Nephron (organoid): ENCODE measurements around the gene TMEM270.
A peak's percentile ranks its signal among the peaks of the same experiment; 100 is the strongest.

ENCODE experiments used
- H3K27ac Mint-ChIP-seq, 3 experiments: 2 replicates each; pipeline ENCODE4 v1.8.0; 2020; ENCODE audit warnings: mixed read lengths in 3 of 3, mild to moderate bottlenecking in 2 of 3, moderate library complexity in 1 of 3
- H3K27me3 Mint-ChIP-seq: 2 replicates; pipeline ENCODE4 v1.8.0; 2021; ENCODE audit warnings: low read depth, mild to moderate bottlenecking, moderate library complexity, mixed read lengths
- H3K36me3 Mint-ChIP-seq: 2 replicates; pipeline ENCODE4 v1.8.0; 2020; ENCODE audit warnings: low read depth, mixed read lengths
- H3K4me1 Mint-ChIP-seq: 2 replicates; pipeline ENCODE4 v1.8.0; 2020; ENCODE audit warnings: mixed read lengths
- H3K4me3 Mint-ChIP-seq, 3 experiments: 2 replicates each; pipeline ENCODE4 v1.8.0; 2020; ENCODE audit warnings: mild to moderate bottlenecking in 3 of 3, mixed read lengths in 3 of 3, moderate library complexity in 2 of 3
- H3K9me3 Mint-ChIP-seq: 2 replicates; pipeline ENCODE4 v1.8.0; 2020; ENCODE audit warnings: mixed read lengths
- TF ChIP-seq, protein P1 (sequence below), 3 experiments: fragments of 200-600 bp; sonication (generic); IDR thresholded peaks; one replicate each; pipeline ENCODE4 v1.5.0; 2021; ENCODE audit warnings: antibody characterized with exemption in 3 of 3; ENCODE audit not compliant: unreplicated experiment in 3 of 3

TMEM270 gene

GRCh38 chr7:73838642-73839041 is 22.3 kb upstream of the TMEM270 start:
- H3K36me3 Mint-ChIP-seq: no peaks in the 10 kb centered on the region
- H3K27ac Mint-ChIP-seq: peak overlapping the region in 1 of 3 experiments; percentile 33
- TF ChIP-seq, protein P1, sequence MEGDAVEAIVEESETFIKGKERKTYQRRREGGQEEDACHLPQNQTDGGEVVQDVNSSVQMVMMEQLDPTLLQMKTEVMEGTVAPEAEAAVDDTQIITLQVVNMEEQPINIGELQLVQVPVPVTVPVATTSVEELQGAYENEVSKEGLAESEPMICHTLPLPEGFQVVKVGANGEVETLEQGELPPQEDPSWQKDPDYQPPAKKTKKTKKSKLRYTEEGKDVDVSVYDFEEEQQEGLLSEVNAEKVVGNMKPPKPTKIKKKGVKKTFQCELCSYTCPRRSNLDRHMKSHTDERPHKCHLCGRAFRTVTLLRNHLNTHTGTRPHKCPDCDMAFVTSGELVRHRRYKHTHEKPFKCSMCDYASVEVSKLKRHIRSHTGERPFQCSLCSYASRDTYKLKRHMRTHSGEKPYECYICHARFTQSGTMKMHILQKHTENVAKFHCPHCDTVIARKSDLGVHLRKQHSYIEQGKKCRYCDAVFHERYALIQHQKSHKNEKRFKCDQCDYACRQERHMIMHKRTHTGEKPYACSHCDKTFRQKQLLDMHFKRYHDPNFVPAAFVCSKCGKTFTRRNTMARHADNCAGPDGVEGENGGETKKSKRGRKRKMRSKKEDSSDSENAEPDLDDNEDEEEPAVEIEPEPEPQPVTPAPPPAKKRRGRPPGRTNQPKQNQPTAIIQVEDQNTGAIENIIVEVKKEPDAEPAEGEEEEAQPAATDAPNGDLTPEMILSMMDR (IDR thresholded peaks at IDR 0.05; ENCODE audit: unreplicated experiment in 3 of 3): no peak
- peaks cover 1% of the 10 kb centered on the region for H3K27me3 Mint-ChIP-seq
- no peaks in the 10 kb centered on the region for H3K9me3 Mint-ChIP-seq
- H3K4me3 Mint-ChIP-seq: no peak overlapping the region
- H3K4me1 Mint-ChIP-seq: peaks cover 5% of the 10 kb centered on the region

DNA sequence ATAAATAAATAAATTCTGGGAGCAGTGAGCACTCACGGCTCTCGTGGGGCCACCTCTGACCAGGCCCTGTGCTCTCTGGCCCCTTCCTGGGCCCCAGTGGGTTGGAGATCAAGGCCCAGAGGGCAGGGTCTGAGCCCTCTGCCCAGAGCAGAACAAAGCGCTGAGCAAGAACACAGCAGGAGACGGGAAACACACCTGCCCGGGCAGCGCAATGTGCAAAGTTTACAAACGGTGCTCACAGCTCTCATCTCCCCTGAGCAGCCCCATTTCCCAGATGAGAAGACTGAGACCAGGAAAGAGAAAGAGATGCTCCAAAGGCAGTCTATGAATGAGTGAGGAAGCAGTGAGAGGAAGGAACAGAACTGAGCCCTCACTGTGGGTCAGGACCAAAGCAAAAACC is 21.7 kb upstream of the TMEM270 start:
- H3K4me1 Mint-ChIP-seq: peaks cover 12% of the 10 kb centered on the region
- H3K27me3 Mint-ChIP-seq: no peaks in the 10 kb centered on the region
- H3K36me3 Mint-ChIP-seq: no peaks in the 10 kb centered on the region
- TF ChIP-seq, protein P1 (IDR thresholded peaks at IDR 0.05; ENCODE audit: unreplicated experiment in 3 of 3): no peak
- peak overlapping the region in 1 of 3 experiments; percentile 43 for H3K4me3 Mint-ChIP-seq
- H3K9me3 Mint-ChIP-seq: no peaks in the 10 kb centered on the region
- no peak overlapping the region for H3K27ac Mint-ChIP-seq

DNA sequence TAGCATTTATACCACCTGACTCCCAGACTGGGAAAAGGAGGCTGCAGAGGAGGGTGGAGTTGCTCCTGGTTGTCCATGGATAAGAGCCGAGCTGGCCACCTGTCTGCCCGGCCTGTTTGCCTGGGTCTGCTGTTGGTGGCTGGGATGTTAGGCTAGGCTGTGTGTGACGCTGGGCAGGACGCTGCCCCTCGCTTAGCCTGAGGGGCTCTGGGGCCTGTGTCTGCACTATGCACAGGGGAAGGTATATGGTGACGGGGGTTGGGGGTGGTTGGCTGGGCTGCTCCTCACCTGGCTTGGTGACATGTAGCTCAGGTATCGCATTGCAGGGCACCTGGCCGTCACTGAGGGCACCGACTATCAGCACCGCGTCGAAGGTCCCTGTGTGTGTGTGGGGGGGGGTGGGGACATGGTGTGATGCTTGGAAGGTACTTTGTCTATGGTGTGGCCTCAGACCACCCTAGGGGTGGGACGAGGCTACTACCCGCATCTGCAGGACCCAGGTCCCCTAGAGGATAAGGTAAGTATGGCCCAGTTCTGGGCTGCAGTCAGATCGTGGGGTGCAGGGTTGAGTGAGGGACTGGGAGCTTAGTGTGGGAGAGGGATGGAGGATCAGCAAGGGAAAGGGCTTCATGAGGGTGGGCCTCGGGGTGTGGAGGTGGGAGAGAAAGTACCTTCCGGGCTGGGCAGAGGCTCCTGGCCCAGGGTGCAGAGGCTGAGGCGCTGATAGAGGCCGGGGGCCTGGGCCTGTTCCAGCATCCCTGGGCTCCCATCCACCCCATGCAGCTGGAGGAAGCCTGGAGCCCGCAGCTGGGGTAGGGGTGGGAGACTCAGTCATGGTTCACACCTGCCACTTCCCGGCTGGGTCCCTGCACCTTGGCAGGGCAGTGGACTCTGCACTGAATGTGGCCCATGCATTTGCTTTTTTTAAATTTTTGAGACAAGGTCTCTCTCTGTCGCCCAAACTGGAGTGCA is 20.9 kb upstream of the TMEM270 start:
- peak overlapping the region in 2 of 3 experiments; percentile 43 to 49 for H3K4me3 Mint-ChIP-seq
- H3K9me3 Mint-ChIP-seq: no peaks in the 10 kb centered on the region
- H3K36me3 Mint-ChIP-seq: no peaks in the 10 kb centered on the region
- H3K27ac Mint-ChIP-seq: peak overlapping the region in 1 of 3 experiments; percentile 31
- H3K4me1 Mint-ChIP-seq: peaks cover 16% of the 10 kb centered on the region
- peaks cover 4% of the 10 kb centered on the region for H3K27me3 Mint-ChIP-seq
- TF ChIP-seq, protein P1 (IDR thresholded peaks at IDR 0.05; ENCODE audit: unreplicated experiment in 3 of 3): no peak

GRCh38 chr7:73840715-73841379 is 20.1 kb upstream of the TMEM270 start:
- TF ChIP-seq, protein P1 (IDR thresholded peaks at IDR 0.05; ENCODE audit: unreplicated experiment in 3 of 3): no peak
- Mint-ChIP-seq H3K27me3 (peaks cover 4% of the 10 kb centered on the region), H3K36me3 (no peaks in the 10 kb centered on the region), H3K27ac (peak overlapping the region in 1 of 3 experiments; percentile 43), H3K9me3 (no peaks in the 10 kb centered on the region), H3K4me3 (peak overlapping the region; percentile 55 to 72 (median 67)), H3K4me1 (peaks cover 22% of the 10 kb centered on the region)

GRCh38 chr7:73841689-73842066 is 19.3 kb upstream of the TMEM270 start:
- TF ChIP-seq, protein P1 (IDR thresholded peaks at IDR 0.05; ENCODE audit: unreplicated experiment in 3 of 3): no peak
- H3K36me3 Mint-ChIP-seq: no peaks in the 10 kb centered on the region

More at GRCh38 chr7:73841689-73842066, 19.3 kb upstream of the TMEM270 start:
- no peaks in the 10 kb centered on the region for H3K9me3 Mint-ChIP-seq
- H3K27me3 Mint-ChIP-seq: peaks cover 4% of the 10 kb centered on the region
- H3K27ac Mint-ChIP-seq: no peak overlapping the region
- peak overlapping the region; percentile 91 to 93 (median 92) for H3K4me3 Mint-ChIP-seq
- peaks cover 27% of the 10 kb centered on the region for H3K4me1 Mint-ChIP-seq
